ENCODE results near the gene CACNA1C. TPM values are rescaled to one million over a fixed set of nuclear protein-coding genes. Genes with fewer than 3 reads are reported as not detected.
A peak's percentile ranks its signal among the peaks of the same experiment; 100 is the strongest.

CACNA1C gene
- total and polyA plus RNA-seq, 4 donors, result 4.3 to 114 (median 46.3) TPM

GRCh38 chr12:2046957-2047356 is 5.8 kb upstream of the CACNA1C start:
- WGBS, 2 donors, result 94 to 97% methylated on average over 4 of the region's 4 CpGs
- intact Hi-C loops (cut with DNase I), result no loop called here
- DNase-seq, result no peak
- no peak overlapping the region for H3K4me3 ChIP-seq (ENCODE audit: low read length in 2 of 2)
- no peak for ATAC-seq (ENCODE audit: low FRiP score)
- no peaks in the 10 kb centered on the region for H3K27me3 ChIP-seq (ENCODE audit: control insufficient read depth in 1 of 2, insufficient read depth in 2 of 2, low read length in 1 of 2)
- H3K27ac ChIP-seq (ENCODE audit: low read depth in 1 of 2, low read length in 2 of 2), result no peak overlapping the region
- H3K4me1 ChIP-seq (ENCODE audit: control insufficient read depth in 1 of 2, insufficient read depth in 2 of 2, low read length in 2 of 2), result no peaks in the 10 kb centered on the region
- no peaks in the 10 kb centered on the region for H3K9me3 ChIP-seq (ENCODE audit: control insufficient read depth, low read length)
- H3K36me3 ChIP-seq (ENCODE audit: control insufficient read depth in 1 of 2, insufficient read depth in 2 of 2, low read length in 1 of 2), result no peaks in the 10 kb centered on the region

GRCh38 chr12:2047752-2048151 is 5.0 kb upstream of the CACNA1C start:
- H3K27ac ChIP-seq (ENCODE audit: low read depth in 1 of 2, low read length in 2 of 2), result no peak overlapping the region
- DNase-seq, result no peak
- no peaks in the 10 kb centered on the region for H3K4me1 ChIP-seq (ENCODE audit: control insufficient read depth in 1 of 2, insufficient read depth in 2 of 2, low read length in 2 of 2)
- WGBS, 2 donors, result 93 to 94% methylated on average over 7 of the region's 7 CpGs
- H3K4me3 ChIP-seq (ENCODE audit: low read length in 2 of 2), result no peak overlapping the region
- H3K9me3 ChIP-seq (ENCODE audit: control insufficient read depth, low read length), result no peaks in the 10 kb centered on the region
- H3K36me3 ChIP-seq (ENCODE audit: control insufficient read depth in 1 of 2, insufficient read depth in 2 of 2, low read length in 1 of 2), result no peaks in the 10 kb centered on the region
- no peaks in the 10 kb centered on the region for H3K27me3 ChIP-seq (ENCODE audit: control insufficient read depth in 1 of 2, insufficient read depth in 2 of 2, low read length in 1 of 2)
- intact Hi-C loops (cut with DNase I), result no loop called here
- no peak for ATAC-seq (ENCODE audit: low FRiP score)

- intact Hi-C loops (cut with DNase I), result loop anchor here (5.0 kb wide), 2 partner anchors 217 to 532 kb away; no protein-coding TSS in a partner anchor
- WGBS, 2 donors, result 83% methylated on average over 8 of the region's 8 CpGs
- no peak for DNase-seq
- ATAC-seq (ENCODE audit: low FRiP score), result no peak
- no peaks in the 10 kb centered on the region for H3K27me3 ChIP-seq (ENCODE audit: control insufficient read depth in 1 of 2, insufficient read depth in 2 of 2, low read length in 1 of 2)
- no peaks in the 10 kb centered on the region for H3K9me3 ChIP-seq (ENCODE audit: control insufficient read depth, low read length)
- H3K4me1 ChIP-seq (ENCODE audit: control insufficient read depth in 1 of 2, insufficient read depth in 2 of 2, low read length in 2 of 2), result no peaks in the 10 kb centered on the region
- H3K36me3 ChIP-seq (ENCODE audit: control insufficient read depth in 1 of 2, insufficient read depth in 2 of 2, low read length in 1 of 2), result no peaks in the 10 kb centered on the region
- no peak overlapping the region for H3K27ac ChIP-seq (ENCODE audit: low read depth in 1 of 2, low read length in 2 of 2)
- no peak overlapping the region for H3K4me3 ChIP-seq (ENCODE audit: low read length in 2 of 2)
These were observed 2.9 kb upstream of the CACNA1C start for GRCh38 chr12:2049604-2050540.

- no peaks in the 10 kb centered on the region for H3K27me3 ChIP-seq (ENCODE audit: control insufficient read depth in 1 of 2, insufficient read depth in 2 of 2, low read length in 1 of 2)
- no peaks in the 10 kb centered on the region for H3K9me3 ChIP-seq (ENCODE audit: control insufficient read depth, low read length)
- DNase-seq (no peak), ATAC-seq (ENCODE audit: low FRiP score) (no peak)
- intact Hi-C loops (cut with DNase I), result loop anchor here (5.0 kb wide), 2 partner anchors 215 to 530 kb away; no protein-coding TSS in a partner anchor
- no peaks in the 10 kb centered on the region for H3K36me3 ChIP-seq (ENCODE audit: control insufficient read depth in 1 of 2, insufficient read depth in 2 of 2, low read length in 1 of 2)
- 7 to 9% methylated on average over 40 to 52 of the region's 52 CpGs for WGBS, 2 donors
- peak overlapping the region in 1 of 2 donors; percentile 47 for H3K27ac ChIP-seq (ENCODE audit: low read depth in 1 of 2, low read length in 2 of 2)
- H3K4me3 ChIP-seq (ENCODE audit: low read length in 2 of 2), result peak overlapping the region; percentile 56 to 95
- H3K4me1 ChIP-seq (ENCODE audit: control insufficient read depth in 1 of 2, insufficient read depth in 2 of 2, low read length in 2 of 2), result no peaks in the 10 kb centered on the region
These were observed 826 bp upstream of the CACNA1C start for GRCh38 chr12:2051700-2052621.

- Histone ChIP-seq H3K27me3 (ENCODE audit: control insufficient read depth in 1 of 2, insufficient read depth in 2 of 2, low read length in 1 of 2) (no peaks in the 10 kb centered on the region), H3K36me3 (ENCODE audit: control insufficient read depth in 1 of 2, insufficient read depth in 2 of 2, low read length in 1 of 2) (no peaks in the 10 kb centered on the region), H3K27ac (ENCODE audit: low read depth in 1 of 2, low read length in 2 of 2) (peak overlapping the region; percentile 66 to 88), H3K4me3 (ENCODE audit: low read length in 2 of 2) (peak overlapping the region; percentile 56 to 95), H3K9me3 (ENCODE audit: control insufficient read depth, low read length) (no peaks in the 10 kb centered on the region), H3K4me1 (ENCODE audit: control insufficient read depth in 1 of 2, insufficient read depth in 2 of 2, low read length in 2 of 2) (no peaks in the 10 kb centered on the region)
- ATAC-seq (ENCODE audit: low FRiP score) (no peak), DNase-seq (peak in 1 of 2 donors; percentile 84)
- 0% methylated on average over 55 to 60 of the region's 60 CpGs for WGBS, 2 donors
- intact Hi-C loops (cut with DNase I), result loop anchor here (5.0 kb wide), 2 partner anchors 214 to 529 kb away; no protein-coding TSS in a partner anchor
These were observed 904 bp downstream of the CACNA1C start for GRCh38 chr12:2053691-2054090.

- Histone ChIP-seq H3K27me3 (ENCODE audit: control insufficient read depth in 1 of 2, insufficient read depth in 2 of 2, low read length in 1 of 2) (no peaks in the 10 kb centered on the region), H3K9me3 (ENCODE audit: control insufficient read depth, low read length) (no peaks in the 10 kb centered on the region), H3K36me3 (ENCODE audit: control insufficient read depth in 1 of 2, insufficient read depth in 2 of 2, low read length in 1 of 2) (no peaks in the 10 kb centered on the region), H3K4me3 (ENCODE audit: low read length in 2 of 2) (peak overlapping the region; percentile 56 to 95), H3K4me1 (ENCODE audit: control insufficient read depth in 1 of 2, insufficient read depth in 2 of 2, low read length in 2 of 2) (no peaks in the 10 kb centered on the region), H3K27ac (ENCODE audit: low read depth in 1 of 2, low read length in 2 of 2) (peak overlapping the region; percentile 15 to 88)
- WGBS, 2 donors, result 0 to 1% methylated on average over 23 to 40 of the region's 40 CpGs
- DNase-seq (no peak), ATAC-seq (ENCODE audit: low FRiP score) (peak; percentile 20)
- intact Hi-C loops (cut with DNase I), result loop anchor here (5.0 kb wide), 5 partner anchors 108 to 528 kb away; no protein-coding TSS in a partner anchor
These were observed 1.6 kb downstream of the CACNA1C start for GRCh38 chr12:2054091-2055018.

GRCh38 chr12:2057041-2057794 is 4.4 kb downstream of the CACNA1C start:
- H3K27ac ChIP-seq (ENCODE audit: low read depth in 1 of 2, low read length in 2 of 2), result peak overlapping the region; percentile 3 to 15
- intact Hi-C loops (cut with DNase I), result loop anchor here (5.0 kb wide), 3 partner anchors 105 to 230 kb away; no protein-coding TSS in a partner anchor
- H3K4me1 ChIP-seq (ENCODE audit: control insufficient read depth in 1 of 2, insufficient read depth in 2 of 2, low read length in 2 of 2), result no peaks in the 10 kb centered on the region
- ATAC-seq (ENCODE audit: low FRiP score) (peak; percentile 37), DNase-seq (peak; percentile 73 to 88)
- no peak overlapping the region for H3K4me3 ChIP-seq (ENCODE audit: low read length in 2 of 2)
- H3K27me3 ChIP-seq (ENCODE audit: control insufficient read depth in 1 of 2, insufficient read depth in 2 of 2, low read length in 1 of 2), result no peaks in the 10 kb centered on the region
- 26 to 30% methylated on average over 21 of the region's 21 CpGs for WGBS, 2 donors
- H3K36me3 ChIP-seq (ENCODE audit: control insufficient read depth in 1 of 2, insufficient read depth in 2 of 2, low read length in 1 of 2), result no peaks in the 10 kb centered on the region
- no peaks in the 10 kb centered on the region for H3K9me3 ChIP-seq (ENCODE audit: control insufficient read depth, low read length)
